Measurements from ENCODE around the gene CACNA1B.
A peak's percentile ranks its signal among the peaks of the same experiment; 100 is the strongest.
"Not testable (repeated sequence)": the region's sequence is repeated elsewhere in the genome, so short reads cannot be mapped to it uniquely, and the experiment has no call there.

Gene CACNA1B

DNA sequence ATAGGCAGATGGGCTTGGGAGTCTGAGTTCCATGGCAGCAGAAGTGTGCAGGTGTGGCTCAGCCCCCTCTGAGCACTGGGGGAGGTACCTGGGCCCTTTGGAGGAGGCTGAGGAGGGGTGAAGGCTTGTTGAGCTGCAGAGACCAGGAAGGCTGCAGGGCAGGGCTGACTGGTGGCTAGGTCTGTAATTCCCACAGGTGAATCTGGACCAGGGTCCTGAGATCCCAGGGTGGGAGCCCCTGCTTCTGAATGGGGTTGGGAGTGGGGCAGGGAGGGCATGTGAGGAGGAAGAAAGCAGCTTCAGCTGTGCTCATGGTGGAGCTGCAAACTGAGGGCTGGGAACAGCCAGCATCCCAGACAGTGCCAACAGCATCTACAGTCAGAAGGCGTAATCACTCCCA, 111.1 kb downstream of the CACNA1B start:
- DNase-seq = no peak

DNA sequence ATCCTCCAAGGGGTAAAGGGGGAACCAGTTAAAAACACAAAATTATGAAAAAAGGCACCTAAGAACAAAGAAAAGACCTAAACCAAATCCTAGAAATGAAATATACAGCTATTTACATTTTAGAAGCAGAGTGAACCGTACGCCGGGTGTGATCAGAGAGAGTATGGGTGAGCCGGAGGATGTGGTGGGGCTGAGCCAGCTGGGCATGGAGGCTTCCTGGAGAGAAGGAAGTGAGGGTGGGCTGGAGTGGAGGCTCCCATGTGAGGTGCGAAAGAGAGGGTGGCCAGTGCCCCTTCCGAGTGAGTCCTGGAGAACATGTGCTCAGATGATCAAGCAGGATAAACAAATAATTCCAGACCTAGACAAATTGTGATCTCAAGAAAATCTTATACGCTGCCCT, 111.6 kb downstream of the CACNA1B start:
- DNase-seq = no peak

- no peak for DNase-seq
Observed at GRCh38 chr9:137989999-137990715, 112.6 kb downstream of the CACNA1B start.

DNA sequence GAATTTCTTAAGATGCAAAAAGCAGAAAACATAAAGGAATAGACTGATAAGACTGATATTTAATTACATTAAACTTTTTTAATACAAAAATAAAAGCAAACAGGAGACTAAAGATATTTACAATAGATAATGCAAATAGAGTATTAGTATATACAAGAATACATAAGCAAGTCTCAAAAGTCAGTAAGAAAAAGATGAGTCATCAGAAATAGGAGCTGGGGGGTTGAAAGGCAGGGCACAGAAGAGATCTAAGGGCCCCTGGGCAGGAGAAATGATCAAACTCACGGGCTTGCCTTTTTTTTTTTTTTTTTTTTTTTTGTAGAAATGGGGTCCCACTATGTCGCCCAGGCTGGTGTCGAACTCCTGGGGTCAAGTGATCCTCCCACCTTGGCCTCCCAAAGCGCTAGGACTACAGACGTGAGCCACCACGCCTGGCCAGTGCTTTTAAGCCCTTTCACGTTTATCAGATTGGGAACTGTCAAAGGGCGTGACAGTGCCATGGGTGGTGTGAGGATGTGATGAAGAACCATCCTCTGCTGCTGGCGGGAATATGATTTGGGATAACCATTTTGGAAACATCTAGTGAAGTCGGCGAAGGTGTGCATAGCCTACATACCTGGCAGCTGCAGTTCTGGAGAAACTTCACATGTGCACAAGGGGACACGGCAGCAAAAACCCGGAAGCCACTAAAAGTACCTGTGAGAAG, 126.1 kb downstream of the CACNA1B start:
- no peak for DNase-seq

GRCh38 chr9:138006576-138007233, 129.1 kb downstream of the CACNA1B start:
- DNase-seq = no peak

GRCh38 chr9:138007566-138007917, 130.0 kb downstream of the CACNA1B start:
- no peak for DNase-seq

- no peak for DNase-seq
Observed at GRCh38 chr9:138007918-138008841, 130.6 kb downstream of the CACNA1B start.

DNA sequence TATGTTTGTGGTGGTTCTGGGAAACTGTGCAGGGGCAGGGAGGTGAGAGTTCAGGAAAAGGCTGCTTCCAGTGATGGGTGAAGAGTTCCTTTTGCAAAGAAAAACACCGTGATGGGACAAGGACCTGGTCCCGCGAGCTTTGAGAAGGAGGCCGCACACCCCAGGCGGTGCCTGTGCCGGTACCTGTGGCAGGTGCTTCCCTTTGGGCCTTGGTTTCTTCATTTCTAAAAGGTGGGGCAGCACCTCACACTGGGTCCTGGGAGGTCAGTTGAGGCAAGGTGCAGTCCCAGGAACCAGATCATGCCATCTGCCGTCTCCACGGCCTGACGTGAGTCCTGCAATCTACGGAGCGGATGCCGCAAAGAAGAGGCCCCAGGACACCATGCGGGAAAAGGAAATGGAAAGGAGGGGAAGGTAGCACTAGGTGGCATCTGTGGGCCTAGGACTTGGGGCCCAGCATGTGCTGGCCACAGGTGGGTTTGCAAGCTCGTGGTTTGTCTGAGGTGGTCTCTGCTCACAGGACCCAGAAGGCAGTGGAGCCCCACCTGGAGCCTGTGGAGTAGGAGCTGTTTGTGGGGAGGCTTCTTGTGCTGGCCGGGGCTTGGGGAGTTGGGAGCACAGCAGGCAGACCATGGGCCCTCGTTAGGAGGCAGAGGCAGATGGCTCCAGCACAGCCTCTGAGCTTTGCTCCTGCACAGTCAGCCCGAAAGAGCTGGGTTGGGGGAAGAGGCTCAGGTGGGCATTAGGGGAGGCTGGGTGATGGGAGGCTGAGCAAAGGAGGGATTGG, 131.6 kb downstream of the CACNA1B start:
- no peak for DNase-seq

- peak; percentile 47 for DNase-seq
Observed at GRCh38 chr9:138009803-138010690, 132.5 kb downstream of the CACNA1B start.

DNA sequence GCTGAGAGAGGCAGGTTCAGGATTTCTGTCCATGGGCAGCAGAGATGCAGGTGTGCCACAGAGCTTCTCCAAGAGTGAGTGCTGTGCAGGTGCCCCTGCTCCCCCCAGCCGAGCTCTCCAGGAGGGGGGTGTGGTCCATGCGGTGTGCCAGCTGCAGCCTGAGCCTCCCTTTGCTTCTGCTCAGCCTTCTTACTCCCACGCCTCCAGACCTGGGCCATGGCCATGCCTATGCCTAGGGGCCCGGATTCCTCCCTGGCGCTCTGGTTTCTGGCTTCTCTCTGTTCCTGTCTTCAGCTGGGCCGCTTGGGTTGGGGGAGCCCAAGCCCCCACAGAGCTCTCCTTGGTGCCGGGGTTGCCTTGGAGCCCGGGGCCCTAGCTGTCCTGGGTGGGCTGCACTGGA, 133.3 kb downstream of the CACNA1B start:
- no peak for DNase-seq

DNA sequence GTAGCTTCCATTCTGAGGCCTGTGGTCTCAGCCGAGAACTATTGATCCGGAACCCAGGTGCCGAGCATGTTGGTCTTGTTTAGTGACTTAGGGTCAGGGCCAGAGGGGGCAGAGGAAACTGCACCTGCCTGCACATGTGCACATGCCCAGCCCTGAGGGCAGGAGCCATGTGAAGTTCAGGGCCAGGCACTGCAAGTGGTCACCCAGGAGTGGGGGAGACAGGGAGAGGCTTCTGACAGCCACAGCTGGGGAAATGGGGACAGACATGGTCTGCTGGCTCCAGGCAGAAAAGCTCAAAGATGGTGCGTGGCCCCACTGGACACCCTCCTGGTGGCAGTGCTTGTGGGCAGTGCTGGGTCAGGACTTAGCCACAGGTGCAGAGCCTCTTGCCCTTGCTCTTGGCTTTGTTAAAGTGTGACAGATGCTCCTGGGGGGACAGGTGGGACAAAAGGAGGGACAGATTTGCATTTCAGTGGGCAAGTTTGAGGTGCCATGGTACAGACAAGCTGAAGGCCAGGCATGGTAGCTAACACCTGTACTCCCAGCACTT, 134.4 kb downstream of the CACNA1B start:
- DNase-seq = no peak

- DNase-seq = no peak
Observed at GRCh38 chr9:138013273-138013672, 135.7 kb downstream of the CACNA1B start.

GRCh38 chr9:138013836-138014562, 136.4 kb downstream of the CACNA1B start:
- no peak for DNase-seq

DNA sequence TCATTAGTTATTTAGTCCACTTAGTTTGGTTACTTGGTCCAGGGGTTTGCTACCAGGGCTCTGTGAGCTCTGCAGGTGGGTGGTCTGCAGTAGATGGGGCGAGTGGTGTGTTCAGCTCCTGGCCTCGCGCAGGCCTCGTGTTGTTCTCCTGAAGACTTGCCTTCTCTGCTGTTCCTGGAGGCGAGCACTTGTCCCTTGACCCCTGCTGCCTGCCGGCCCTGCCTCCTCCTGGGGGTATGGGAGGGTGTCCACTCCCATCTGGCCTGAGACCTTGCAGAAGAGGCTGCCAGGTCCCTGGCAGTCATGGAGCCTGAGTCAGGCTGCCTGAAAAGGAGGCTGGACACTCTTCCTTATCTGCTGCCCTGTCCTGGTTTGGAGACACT, 137.0 kb downstream of the CACNA1B start:
- DNase-seq = no peak

GRCh38 chr9:138015021-138015829, 137.6 kb downstream of the CACNA1B start:
- DNase-seq = no peak

GRCh38 chr9:138016406-138017187, 139.0 kb downstream of the CACNA1B start:
- DNase-seq = no peak

GRCh38 chr9:138017200-138017599, 139.6 kb downstream of the CACNA1B start:
- DNase-seq = no peak

- not testable (repeated sequence) for DNase-seq
Observed at GRCh38 chr9:138019514-138019913, 141.9 kb downstream of the CACNA1B start.

All from right hindlimb (tissue), 1 donor.